Measurements from ENCODE around the gene SFMBT2.

The SFMBT2 gene

DNA sequence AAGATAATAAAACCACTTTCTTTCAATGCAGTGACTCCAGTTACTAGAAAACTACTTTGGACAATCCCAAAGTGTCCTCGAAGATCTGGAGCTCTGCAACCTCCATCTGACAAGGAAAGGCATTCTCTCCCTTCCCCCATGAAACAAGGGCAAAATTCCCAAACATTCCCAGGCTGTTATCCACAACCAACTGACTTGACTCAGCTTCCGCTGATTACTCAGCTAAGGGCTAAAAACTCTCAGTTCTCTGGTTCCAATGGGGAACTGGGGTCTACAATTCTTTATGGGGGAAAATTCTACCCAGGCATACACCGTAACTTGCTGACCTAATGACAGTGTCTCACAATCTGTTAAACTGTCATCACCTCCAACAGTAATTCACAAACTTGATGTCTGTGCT is 48.4 kb downstream of the SFMBT2 start:
- DNase-seq = no peak

DNA sequence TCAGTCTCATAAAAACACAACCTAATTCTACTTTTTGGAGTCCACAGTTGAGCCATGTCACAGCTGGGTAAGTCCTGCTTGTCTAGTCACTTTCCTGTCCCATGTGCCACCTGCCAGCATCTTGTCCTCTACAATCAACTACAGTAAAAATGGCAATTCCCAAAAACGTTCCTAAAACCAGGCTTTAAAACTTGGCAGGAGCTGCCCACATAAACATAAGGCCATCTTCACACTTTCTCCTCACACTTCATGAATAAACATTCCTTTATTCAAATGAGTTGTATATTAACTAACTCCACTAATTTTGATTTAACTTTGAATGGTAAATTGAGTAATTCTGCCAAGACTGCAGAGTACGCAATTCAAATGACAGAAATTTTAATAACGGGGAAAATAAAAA is 49.5 kb downstream of the SFMBT2 start:
- DNase-seq = no peak

- no peak for DNase-seq
These were observed 50.9 kb downstream of the SFMBT2 start for GRCh38 chr10:7359954-7360353.

GRCh38 chr10:7359356-7359755 is 51.5 kb downstream of the SFMBT2 start:
- no peak for DNase-seq

DNA sequence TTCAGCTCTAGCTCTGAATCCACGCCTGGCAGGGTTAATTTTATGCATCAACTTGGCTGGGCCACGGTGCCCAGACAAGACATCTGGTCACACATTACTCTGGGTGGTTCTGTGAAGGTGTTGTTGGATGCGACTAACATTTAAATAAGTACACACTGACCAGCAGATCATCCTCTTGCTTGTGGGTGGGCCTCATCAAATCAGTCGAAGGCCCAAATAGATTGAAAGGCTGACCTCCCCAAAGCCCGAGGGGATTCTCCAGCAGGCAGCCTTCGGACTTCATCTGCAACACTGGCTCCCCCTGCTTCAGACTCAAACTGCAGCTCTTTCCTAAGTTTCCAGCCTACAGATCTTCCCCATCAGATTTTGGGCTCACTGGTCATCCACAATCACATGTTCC is 53.6 kb downstream of the SFMBT2 start:
- DNase-seq = no peak

- no peak for DNase-seq
These were observed 56.3 kb downstream of the SFMBT2 start for GRCh38 chr10:7354330-7355047.

DNA sequence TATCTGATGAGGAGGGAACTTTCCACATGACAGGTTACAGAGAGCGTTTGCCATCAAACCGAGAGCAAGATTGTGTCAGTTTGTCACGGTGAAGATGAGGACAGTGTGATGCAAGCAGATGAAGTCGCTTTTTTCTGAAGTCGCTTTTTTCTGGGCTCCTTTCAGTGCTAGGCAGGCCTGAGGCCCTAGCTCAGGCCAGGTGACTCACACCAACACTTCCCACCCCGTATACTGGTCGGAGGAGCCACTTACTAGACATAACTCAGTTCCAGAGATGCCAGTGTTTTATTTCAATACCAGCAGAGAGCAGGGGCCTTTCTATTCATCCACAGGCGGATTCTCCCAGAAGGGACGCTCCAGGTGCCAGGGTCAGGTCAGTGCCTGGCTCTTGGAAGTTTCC is 58.9 kb downstream of the SFMBT2 start:
- DNase-seq = no peak

GRCh38 chr10:7350541-7351195 is 60.2 kb downstream of the SFMBT2 start:
- no peak for DNase-seq

DNA sequence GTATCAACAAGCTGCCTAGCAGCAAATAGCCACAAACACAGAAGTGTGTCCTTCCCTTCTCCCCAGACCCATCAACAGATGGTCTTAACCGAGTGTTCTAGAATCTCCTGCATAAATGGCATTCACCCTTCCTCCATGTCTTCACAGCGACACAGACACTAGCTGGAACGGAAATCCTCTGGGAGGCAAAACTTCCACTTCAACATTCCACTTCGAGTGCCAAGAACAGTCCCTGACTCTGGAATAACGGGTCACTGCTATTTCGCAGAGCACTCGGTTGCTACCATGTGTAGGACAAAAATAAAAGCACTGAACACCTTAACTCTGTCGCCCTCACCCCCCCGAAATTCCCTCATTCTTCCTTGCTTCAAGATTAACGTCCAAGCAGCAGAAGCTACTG is 65.1 kb downstream of the SFMBT2 start:
- DNase-seq = no peak

- DNase-seq = no peak
These were observed 67.8 kb downstream of the SFMBT2 start for GRCh38 chr10:7343040-7343439.

DNA sequence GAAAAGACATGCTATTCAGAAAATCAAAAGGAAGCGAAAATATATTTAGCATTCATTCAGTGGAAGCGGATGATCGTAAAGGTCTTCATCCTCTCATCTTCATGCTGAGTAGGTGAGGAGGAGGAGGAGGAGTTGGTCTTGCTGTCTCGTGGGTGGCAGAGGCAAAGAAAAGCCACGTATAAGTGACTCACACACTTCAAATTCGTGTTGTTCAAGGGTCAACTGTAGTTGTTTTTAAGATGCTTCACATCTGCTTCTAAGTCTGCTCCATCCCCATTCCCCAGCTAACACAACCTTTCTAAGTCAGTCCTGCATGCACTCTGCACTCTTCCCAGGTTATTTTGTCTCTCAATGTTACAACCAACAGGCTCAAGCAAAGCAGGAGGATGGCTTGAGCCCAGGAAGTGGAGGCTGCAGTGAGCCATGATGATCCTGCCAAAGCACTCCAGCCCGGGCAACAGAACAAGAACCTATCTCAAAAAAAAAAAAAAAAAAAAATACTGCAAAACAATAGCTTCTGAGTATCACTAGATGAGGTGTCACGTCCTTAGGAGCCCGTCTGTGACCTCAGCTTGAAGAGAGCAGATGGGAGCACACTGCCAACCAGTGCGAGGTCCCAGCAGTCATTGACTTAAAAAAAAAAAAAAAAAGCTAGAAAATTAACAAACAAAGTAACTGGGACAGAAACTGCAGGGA is 70.5 kb downstream of the SFMBT2 start:
- DNase-seq = no peak

GRCh38 chr10:7339510-7339909 is 71.3 kb downstream of the SFMBT2 start:
- no peak for DNase-seq

DNA sequence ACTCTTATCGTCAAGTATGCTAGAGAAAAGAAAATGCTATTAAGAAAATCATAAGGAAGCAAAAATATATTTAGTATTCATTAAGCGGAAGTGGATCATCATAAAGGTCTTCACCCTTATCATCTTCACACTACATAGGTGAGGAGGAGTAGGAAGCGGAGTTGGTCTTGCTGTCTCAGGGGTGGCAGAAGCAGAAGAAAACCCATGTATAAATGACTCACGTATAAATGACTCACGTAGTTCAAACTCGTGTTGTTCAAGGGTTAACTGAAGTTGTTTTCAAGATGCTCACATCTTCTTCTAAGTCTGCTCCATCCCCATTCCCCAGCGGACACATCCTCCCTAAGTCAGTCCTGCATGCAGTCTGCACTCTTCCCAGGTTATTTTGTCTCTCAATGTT is 72.4 kb downstream of the SFMBT2 start:
- no peak for DNase-seq

DNA sequence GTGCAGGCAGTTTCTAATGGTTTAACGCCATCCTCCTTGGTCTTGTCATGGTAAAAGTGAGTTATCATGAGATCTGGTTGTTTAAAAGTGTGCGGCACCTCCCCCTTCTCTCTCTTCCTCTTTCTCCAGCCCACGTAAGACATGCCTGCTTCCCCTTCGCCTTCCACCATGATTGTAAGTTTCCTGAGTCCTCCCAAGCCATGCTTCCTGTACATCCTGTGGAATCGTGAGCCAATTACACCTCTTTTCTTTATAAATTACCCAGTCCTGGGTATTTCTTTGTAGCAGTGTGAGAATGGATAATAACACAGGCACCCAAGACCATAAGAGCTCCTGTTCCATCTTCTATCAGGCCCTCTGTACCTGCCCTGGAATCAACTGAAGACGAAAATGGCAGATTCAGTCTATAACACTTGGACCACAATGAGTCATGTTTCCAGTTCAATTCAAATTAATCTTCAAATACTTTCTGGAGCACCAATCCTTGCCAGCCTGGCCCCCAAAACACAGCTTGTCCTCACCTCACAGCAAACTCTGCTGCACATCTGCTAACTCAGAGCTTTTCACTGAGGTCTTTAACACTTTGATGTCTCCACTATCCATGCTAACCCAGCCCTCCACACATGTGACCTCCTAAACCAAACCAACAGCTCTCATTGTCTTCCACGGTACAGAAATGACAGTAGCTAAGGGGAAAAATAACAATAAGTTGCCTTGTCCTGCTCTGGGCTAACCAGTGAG is 73.2 kb downstream of the SFMBT2 start:
- no peak for DNase-seq

- no peak for DNase-seq
These were observed 74.9 kb downstream of the SFMBT2 start for GRCh38 chr10:7335977-7336376.

- no peak for DNase-seq
These were observed 76.2 kb downstream of the SFMBT2 start for GRCh38 chr10:7334642-7334964.

DNA sequence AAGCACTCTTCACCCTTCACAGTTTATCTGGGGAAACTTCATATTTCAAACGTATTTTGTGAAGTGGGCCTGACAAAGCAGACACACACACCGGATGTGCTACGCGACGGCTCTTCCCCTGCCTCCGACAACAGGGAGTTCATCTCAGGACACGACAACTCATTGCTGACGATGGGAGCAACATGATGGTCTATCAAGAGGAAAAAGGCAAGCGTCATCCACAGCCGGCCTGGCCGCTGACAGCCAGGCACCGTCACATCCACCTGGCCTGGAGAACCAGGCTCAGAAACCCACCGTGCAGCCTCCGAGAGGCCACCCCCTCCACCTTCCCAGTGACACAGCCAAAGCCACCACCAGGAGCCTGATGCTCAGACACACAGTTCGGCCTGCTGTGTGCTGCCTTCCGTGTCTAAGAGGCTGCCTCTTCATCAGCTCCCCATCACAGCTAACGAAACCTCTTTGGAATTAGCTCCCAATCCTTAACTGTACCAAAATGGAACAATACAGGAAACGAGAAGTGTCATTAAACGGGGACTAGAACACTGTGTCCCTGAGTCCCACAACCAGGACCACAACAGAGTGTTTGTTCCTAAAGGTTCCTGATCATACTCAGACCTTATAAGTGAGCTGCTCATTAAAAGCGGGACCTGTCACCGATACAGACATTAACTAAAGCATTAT is 76.7 kb downstream of the SFMBT2 start:
- no peak for DNase-seq

DNA sequence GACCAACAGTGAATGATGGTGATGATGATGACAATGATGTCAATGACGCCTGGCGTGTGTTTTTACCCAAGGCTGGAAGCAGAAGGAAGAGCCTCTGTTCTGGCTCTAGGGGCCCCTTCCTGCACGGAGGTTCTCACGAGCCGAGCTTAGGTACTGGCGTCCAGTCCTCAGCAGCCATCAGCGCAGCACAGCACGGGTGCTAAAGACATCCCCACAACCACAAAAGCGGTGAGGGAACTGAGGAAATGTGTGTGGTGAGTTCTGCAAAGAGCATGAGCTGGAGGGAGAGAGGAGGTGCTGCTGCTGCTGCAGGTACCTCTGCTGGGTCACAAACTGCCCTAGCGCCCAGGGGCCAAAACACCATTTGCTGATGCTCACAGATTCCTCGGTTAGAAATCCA is 81.6 kb downstream of the SFMBT2 start:
- no peak for DNase-seq

GRCh38 chr10:7327885-7328284 is 82.9 kb downstream of the SFMBT2 start:
- no peak for DNase-seq

GRCh38 chr10:7322623-7323022 is 88.2 kb downstream of the SFMBT2 start:
- DNase-seq = no peak

GRCh38 chr10:7320072-7320471 is 90.8 kb downstream of the SFMBT2 start:
- no peak for DNase-seq

- no peak for DNase-seq
These were observed 91.2 kb downstream of the SFMBT2 start for GRCh38 chr10:7319632-7320031.

- no peak for DNase-seq
These were observed 92.0 kb downstream of the SFMBT2 start for GRCh38 chr10:7318836-7319235.

All from NCI-H1048 (cell line).